CD4-positive, alpha-beta T cell treated with Interleukin-17A for 1 hour (primary cell): ENCODE measurements around the gene FARP1.
"Not testable (repeated sequence)": the region's sequence is repeated elsewhere in the genome, so short reads cannot be mapped to it uniquely, and the experiment has no call there.

Source experiments
- DNase-seq: peaks from one replicate; pipeline ENCODE4 v3.0.0-alpha.2; 2020

FARP1 gene

GRCh38 chr13:98342953-98343352, 200.1 kb downstream of the FARP1 start:
- DNase-seq = no peak

GRCh38 chr13:98343461-98343860, 200.6 kb downstream of the FARP1 start:
- DNase-seq = no peak

GRCh38 chr13:98344392-98344791, 201.5 kb downstream of the FARP1 start:
- no peak for DNase-seq

- no peak for DNase-seq
Measured at GRCh38 chr13:98345107-98345935, 202.4 kb downstream of the FARP1 start.

GRCh38 chr13:98346904-98347636, 204.2 kb downstream of the FARP1 start:
- DNase-seq = no peak

- DNase-seq = no peak
Measured at GRCh38 chr13:98347756-98348155, 204.9 kb downstream of the FARP1 start.

- DNase-seq = no peak
Measured at GRCh38 chr13:98348466-98349200, 205.7 kb downstream of the FARP1 start.

- DNase-seq = no peak
Measured at GRCh38 chr13:98349731-98350305, 206.9 kb downstream of the FARP1 start.

GRCh38 chr13:98350746-98351330, 207.9 kb downstream of the FARP1 start:
- no peak for DNase-seq

GRCh38 chr13:98351636-98352035, 208.7 kb downstream of the FARP1 start:
- no peak for DNase-seq

- DNase-seq = no peak
Measured at GRCh38 chr13:98352226-98352625, 209.3 kb downstream of the FARP1 start.

- no peak for DNase-seq
Measured at GRCh38 chr13:98353750-98354149, 210.9 kb downstream of the FARP1 start.

GRCh38 chr13:98358937-98359336, 216.0 kb downstream of the FARP1 start:
- no peak for DNase-seq

GRCh38 chr13:98360545-98360944, 217.7 kb downstream of the FARP1 start:
- no peak for DNase-seq

GRCh38 chr13:98363326-98363725, 220.4 kb downstream of the FARP1 start:
- DNase-seq = no peak

- no peak for DNase-seq
Measured at GRCh38 chr13:98364179-98364578, 221.3 kb downstream of the FARP1 start.

GRCh38 chr13:98364647-98365046, 221.8 kb downstream of the FARP1 start:
- DNase-seq = no peak

- no peak for DNase-seq
Measured at GRCh38 chr13:98365302-98365701, 222.4 kb downstream of the FARP1 start.

- no peak for DNase-seq
Measured at GRCh38 chr13:98366010-98366409, 223.1 kb downstream of the FARP1 start.

- no peak for DNase-seq
Measured at GRCh38 chr13:98366443-98366842, 223.5 kb downstream of the FARP1 start.

- DNase-seq = no peak
Measured at GRCh38 chr13:98366959-98367358, 224.1 kb downstream of the FARP1 start.

GRCh38 chr13:98368019-98368418, 225.1 kb downstream of the FARP1 start:
- DNase-seq = no peak

GRCh38 chr13:98369520-98369919, 226.6 kb downstream of the FARP1 start:
- not testable (repeated sequence) for DNase-seq
